Measurements from ENCODE around the gene LMX1A. TPM values are rescaled to one million over a fixed set of nuclear protein-coding genes. Genes with fewer than 3 reads are reported as not detected.

LMX1A gene
- total RNA-seq, 1 donor from 2014 or later: not detected

DNA sequence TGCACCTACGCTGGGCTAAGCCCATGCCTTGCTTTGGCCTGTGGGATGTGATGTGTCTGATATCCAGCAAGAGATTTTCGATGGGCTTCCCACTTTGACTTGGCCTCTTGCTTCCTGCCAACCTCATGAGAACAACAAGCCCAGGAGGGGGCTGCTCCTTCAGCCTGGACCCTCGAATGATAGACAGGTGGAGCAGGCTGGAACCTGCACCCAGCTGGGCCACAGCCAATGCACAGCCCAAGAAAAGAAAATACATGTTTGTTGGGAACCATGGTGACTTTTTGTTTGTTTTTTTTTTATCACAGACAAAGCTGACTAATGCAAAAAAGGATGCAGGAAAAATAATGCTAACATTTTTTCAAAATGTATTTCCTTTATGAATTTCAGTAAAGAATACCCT is 144.3 kb downstream of the LMX1A start:
- TF ChIP-seq CTCF (IDR thresholded peaks at IDR 0.05; ENCODE audit: insufficient read depth, low read length, severe bottlenecking): no peak
- DNase-seq (ENCODE audit: low read depth): no peak
- H3K36me3 ChIP-seq (ENCODE audit: control insufficient read depth, insufficient read depth, low read length): no peaks in the 10 kb centered on the region

GRCh38 chr1:165207853-165208515 is 148.5 kb downstream of the LMX1A start:
- no peaks in the 10 kb centered on the region for H3K27me3 ChIP-seq (ENCODE audit: control insufficient read depth, insufficient read depth, low read length)
- TF ChIP-seq CTCF (IDR thresholded peaks at IDR 0.05; ENCODE audit: insufficient read depth, low read length, severe bottlenecking): no peak
- no peak for DNase-seq (ENCODE audit: low read depth)
- FAIRE-seq: no peak
- H3K4me3 ChIP-seq (ENCODE audit: low read depth, low read length): no peak overlapping the region
- no peaks in the 10 kb centered on the region for H3K36me3 ChIP-seq (ENCODE audit: control insufficient read depth, insufficient read depth, low read length)

More for the DNA sequence above, 144.3 kb downstream of the LMX1A start:
- no peaks in the 10 kb centered on the region for H3K27me3 ChIP-seq (ENCODE audit: control insufficient read depth, insufficient read depth, low read length)
- H3K4me3 ChIP-seq (ENCODE audit: low read depth, low read length): no peak overlapping the region
- FAIRE-seq: no peak

DNA sequence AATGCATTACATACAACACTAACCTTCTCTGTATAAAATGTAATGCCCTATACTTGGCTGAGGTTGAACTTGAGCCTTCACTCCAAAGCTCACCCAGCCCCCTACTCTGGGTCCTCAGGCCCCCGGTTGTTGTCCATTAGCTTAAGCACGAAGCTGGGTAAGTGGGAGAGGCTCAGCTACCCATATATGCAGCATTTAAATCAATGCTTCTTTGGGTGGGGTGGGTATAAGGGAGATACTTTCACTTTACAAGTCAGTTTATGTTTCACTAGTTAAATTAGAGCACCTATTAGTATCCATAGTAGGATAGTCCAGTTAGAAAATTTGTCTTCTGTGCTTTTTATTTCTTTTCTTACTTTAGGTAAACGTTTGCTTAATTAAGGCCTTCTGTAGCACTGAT is 151.4 kb downstream of the LMX1A start:
- DNase-seq (ENCODE audit: low read depth) (no peak), FAIRE-seq (no peak)
- Histone ChIP-seq H3K36me3 (ENCODE audit: control insufficient read depth, insufficient read depth, low read length) (no peaks in the 10 kb centered on the region), H3K27me3 (ENCODE audit: control insufficient read depth, insufficient read depth, low read length) (no peaks in the 10 kb centered on the region), H3K4me3 (ENCODE audit: low read depth, low read length) (no peak overlapping the region)
- no peak for TF ChIP-seq CTCF (IDR thresholded peaks at IDR 0.05; ENCODE audit: insufficient read depth, low read length, severe bottlenecking)

DNA sequence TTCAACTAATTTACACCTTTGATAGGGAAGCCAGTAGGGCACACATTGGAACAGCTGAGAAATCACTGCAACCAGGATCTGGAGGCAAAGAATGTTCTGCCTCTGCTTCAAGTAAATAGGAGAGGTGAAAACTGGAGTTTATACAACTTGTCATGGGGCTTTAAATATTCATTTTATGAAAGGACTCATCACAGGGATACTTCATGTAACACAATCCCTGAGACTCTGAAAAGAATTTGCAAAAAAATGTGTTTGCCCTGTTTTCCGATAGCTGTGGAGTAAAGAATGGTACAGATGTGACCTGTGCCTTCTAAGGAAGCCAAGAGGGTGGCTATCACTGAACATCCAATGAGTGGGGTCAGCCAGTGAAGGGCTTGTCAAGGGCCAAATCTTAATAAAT is 152.0 kb downstream of the LMX1A start:
- no peak for DNase-seq (ENCODE audit: low read depth)
- Histone ChIP-seq H3K4me3 (ENCODE audit: low read depth, low read length) (no peak overlapping the region), H3K36me3 (ENCODE audit: control insufficient read depth, insufficient read depth, low read length) (no peaks in the 10 kb centered on the region), H3K27me3 (ENCODE audit: control insufficient read depth, insufficient read depth, low read length) (no peaks in the 10 kb centered on the region)
- no peak for TF ChIP-seq CTCF (IDR thresholded peaks at IDR 0.05; ENCODE audit: insufficient read depth, low read length, severe bottlenecking)
- FAIRE-seq: peak; percentile 72

DNA sequence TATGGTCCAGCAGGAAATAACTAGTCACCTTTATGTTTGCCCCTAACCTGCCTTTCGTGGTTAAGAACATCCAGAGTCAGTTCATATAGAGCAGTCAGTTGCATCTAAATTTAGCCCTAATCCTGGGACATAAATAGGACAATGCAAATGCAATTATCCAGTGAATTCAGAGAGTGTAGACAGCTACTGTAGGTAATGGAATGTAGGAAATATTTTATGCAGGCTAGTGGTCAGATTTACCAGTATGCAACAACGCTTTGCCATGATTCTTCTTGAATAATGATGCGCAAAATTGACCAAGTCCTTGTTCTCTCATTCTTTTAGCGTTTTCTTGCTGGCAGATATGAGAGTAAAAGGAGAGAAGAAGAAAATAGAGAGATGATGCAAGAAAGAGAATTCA is 165.4 kb downstream of the LMX1A start:
- no peak overlapping the region for H3K4me3 ChIP-seq (ENCODE audit: low read depth, low read length)
- H3K27me3 ChIP-seq (ENCODE audit: control insufficient read depth, insufficient read depth, low read length): no peaks in the 10 kb centered on the region
- H3K36me3 ChIP-seq (ENCODE audit: control insufficient read depth, insufficient read depth, low read length): no peaks in the 10 kb centered on the region
- no peak for TF ChIP-seq CTCF (IDR thresholded peaks at IDR 0.05; ENCODE audit: insufficient read depth, low read length, severe bottlenecking)
- DNase-seq (ENCODE audit: low read depth): no peak
- no peak for FAIRE-seq

GRCh38 chr1:165189913-165190312 is 166.6 kb downstream of the LMX1A start:
- no peaks in the 10 kb centered on the region for H3K27me3 ChIP-seq (ENCODE audit: control insufficient read depth, insufficient read depth, low read length)
- TF ChIP-seq CTCF (IDR thresholded peaks at IDR 0.05; ENCODE audit: insufficient read depth, low read length, severe bottlenecking): no peak
- no peak for FAIRE-seq

More at GRCh38 chr1:165189913-165190312, 166.6 kb downstream of the LMX1A start:
- Histone ChIP-seq H3K4me3 (ENCODE audit: low read depth, low read length) (no peak overlapping the region), H3K36me3 (ENCODE audit: control insufficient read depth, insufficient read depth, low read length) (no peaks in the 10 kb centered on the region)
- DNase-seq (ENCODE audit: low read depth): no peak

Data from bronchial epithelial cell (primary cell).